ENCODE results near the gene DOHH. TPM values are rescaled to one million over a fixed set of nuclear protein-coding genes. Genes with fewer than 3 reads are reported as not detected.

The DOHH gene
- total RNA-seq, 1 experiment from 2014 or later = 51.4 TPM

GRCh38 chr19:3511506-3512251 lies 11.2 kb upstream of the DOHH start:
- CTCF ChIA-PET = no interaction called here
- Histone ChIP-seq H3K79me2 (ENCODE audit: low read length) (peaks cover 99% of the 10 kb centered on the region), H3K4me3 (ENCODE audit: low read length) (no peak overlapping the region), H3K27me3 (ENCODE audit: low read length) (no peaks in the 10 kb centered on the region), H3K4me1 (ENCODE audit: insufficient read depth, low read length) (peaks cover 20% of the 10 kb centered on the region), H3K4me2 (ENCODE audit: low read length) (no peak overlapping the region), H3K9me2 (replicated peaks; ENCODE audit: low read length) (no peaks in the 10 kb centered on the region), H3K9me3 (ENCODE audit: low read length) (no peaks in the 10 kb centered on the region), H3K36me3 (ENCODE audit: low read depth, low read length) (no peaks in the 10 kb centered on the region; the same call in 1 of the 2 replicates), H3F3A (ENCODE audit: low read length, unreplicated experiment) (no peaks in the 10 kb centered on the region), H4K20me1 (ENCODE audit: low read length) (peaks cover 37% of the 10 kb centered on the region; the same call in 1 of the 2 replicates), H3K27ac (ENCODE audit: low read length) (no peak overlapping the region), H2AFZ (ENCODE audit: low read length) (no peak overlapping the region), H3K9ac (ENCODE audit: low read length) (no peak overlapping the region)
- DNase-seq (no peak), ATAC-seq (no peak)
- POLR2A ChIA-PET (ENCODE audit: unreplicated experiment) = no interaction called here
- TF ChIP-seq CTCF (conservative IDR thresholded peaks at IDR 0.05; ENCODE audit: low read depth, low read length) (no peak), EZH2phosphoT487 (IDR thresholded peaks at IDR 0.05; ENCODE audit: borderline replicate concordance, low read length) (no peak), EZH2 (IDR thresholded peaks at IDR 0.05; ENCODE audit: low read length, unreplicated experiment) (no peak)
- no TSS peak for BruUV-seq (replicated peaks)
- intact Hi-C loops (cut with micrococcal nuclease) = no loop called here

- H3K27ac ChIP-seq (ENCODE audit: low read length) = no peak overlapping the region
- DNase-seq = no peak
- no TSS peak for BruUV-seq (replicated peaks)
- peaks cover 28% of the 10 kb centered on the region; the same call in 1 of the 2 replicates for H4K20me1 ChIP-seq (ENCODE audit: low read length)
- H3F3A ChIP-seq (ENCODE audit: low read length, unreplicated experiment) = no peaks in the 10 kb centered on the region
- H3K4me3 ChIP-seq (ENCODE audit: low read length) = no peak overlapping the region
- TF ChIP-seq CTCF (conservative IDR thresholded peaks at IDR 0.05; ENCODE audit: low read depth, low read length) = no peak
- no peak for TF ChIP-seq EZH2phosphoT487 (IDR thresholded peaks at IDR 0.05; ENCODE audit: borderline replicate concordance, low read length)
- no peak for TF ChIP-seq EZH2 (IDR thresholded peaks at IDR 0.05; ENCODE audit: low read length, unreplicated experiment)
- H3K27me3 ChIP-seq (ENCODE audit: low read length) = no peaks in the 10 kb centered on the region
- intact Hi-C loops (cut with micrococcal nuclease) = no loop called here
- no peaks in the 10 kb centered on the region for H3K9me2 ChIP-seq (replicated peaks; ENCODE audit: low read length)
- CTCF ChIA-PET = no interaction called here
- POLR2A ChIA-PET (ENCODE audit: unreplicated experiment) = no interaction called here
- H3K9ac ChIP-seq (ENCODE audit: low read length) = no peak overlapping the region
- no peak overlapping the region for H2AFZ ChIP-seq (ENCODE audit: low read length)
- H3K79me2 ChIP-seq (ENCODE audit: low read length) = peaks cover 95% of the 10 kb centered on the region
- H3K36me3 ChIP-seq (ENCODE audit: low read depth, low read length) = no peaks in the 10 kb centered on the region; the same call in 1 of the 2 replicates
- no peaks in the 10 kb centered on the region for H3K9me3 ChIP-seq (ENCODE audit: low read length)
- H3K4me2 ChIP-seq (ENCODE audit: low read length) = no peak overlapping the region
- ATAC-seq = no peak
- peaks cover 21% of the 10 kb centered on the region for H3K4me1 ChIP-seq (ENCODE audit: insufficient read depth, low read length)
These were observed 10.3 kb upstream of the DOHH start for GRCh38 chr19:3510727-3511126.

- H3K9ac ChIP-seq (ENCODE audit: low read length) = peak overlapping the region; percentile 35
- intact Hi-C loops (cut with micrococcal nuclease) = no loop called here
These were observed 9.1 kb upstream of the DOHH start for GRCh38 chr19:3509566-3509989.

More at GRCh38 chr19:3509566-3509989, 9.1 kb upstream of the DOHH start:
- Histone ChIP-seq H3F3A (ENCODE audit: low read length, unreplicated experiment) (no peaks in the 10 kb centered on the region), H3K27me3 (ENCODE audit: low read length) (no peaks in the 10 kb centered on the region), H3K9me2 (replicated peaks; ENCODE audit: low read length) (no peaks in the 10 kb centered on the region), H4K20me1 (ENCODE audit: low read length) (peaks cover 25% of the 10 kb centered on the region; the same call in 1 of the 2 replicates), H3K9me3 (ENCODE audit: low read length) (no peaks in the 10 kb centered on the region), H2AFZ (ENCODE audit: low read length) (no peak overlapping the region), H3K4me3 (ENCODE audit: low read length) (no peak overlapping the region), H3K4me1 (ENCODE audit: insufficient read depth, low read length) (peaks cover 26% of the 10 kb centered on the region), H3K4me2 (ENCODE audit: low read length) (peak overlapping the region; percentile 81), H3K27ac (ENCODE audit: low read length) (peak overlapping the region; percentile 83), H3K36me3 (ENCODE audit: low read depth, low read length) (no peaks in the 10 kb centered on the region; the same call in 1 of the 2 replicates), H3K79me2 (ENCODE audit: low read length) (peaks cover 84% of the 10 kb centered on the region)
- POLR2A ChIA-PET (ENCODE audit: unreplicated experiment) = no interaction called here
- no TSS peak for BruUV-seq (replicated peaks)
- DNase-seq (peak; percentile 84), ATAC-seq (peak; percentile 59)
- CTCF ChIA-PET = no interaction called here
- TF ChIP-seq EZH2phosphoT487 (IDR thresholded peaks at IDR 0.05; ENCODE audit: borderline replicate concordance, low read length) (no peak), EZH2 (IDR thresholded peaks at IDR 0.05; ENCODE audit: low read length, unreplicated experiment) (no peak), CTCF (conservative IDR thresholded peaks at IDR 0.05; ENCODE audit: low read depth, low read length) (no peak)

All from PC-3 (cell line).